BLaER1 (cell line): Measurements from ENCODE around the gene TLE2.
A peak's percentile ranks its signal among the peaks of the same experiment; 100 is the strongest.

Experiments used
- H3K27ac ChIP-seq: shearing (Covaris generic); formaldehyde crosslinking; 2 replicates; pipeline ENCODE4 v1.8.1; 2022
- H3K27me3 ChIP-seq: shearing (Covaris generic); formaldehyde crosslinking; 2 replicates; pipeline ENCODE4 v1.8.1; 2022
- H3K36me3 ChIP-seq: shearing (Covaris generic); formaldehyde crosslinking; 2 replicates; pipeline ENCODE4 v1.8.1; 2022
- H3K4me1 ChIP-seq: shearing (Covaris generic); formaldehyde crosslinking; 2 replicates; pipeline ENCODE4 v1.8.1; 2022
- H3K4me2 ChIP-seq: shearing (Covaris generic); formaldehyde crosslinking; 2 replicates; pipeline ENCODE4 v1.8.1; 2022
- H3K4me3 ChIP-seq: shearing (Covaris generic); formaldehyde crosslinking; 2 replicates; pipeline ENCODE4 v1.8.1; 2022
- H3K9ac ChIP-seq: shearing (Covaris generic); formaldehyde crosslinking; 2 replicates; pipeline ENCODE4 v1.8.1; 2022
- H3K9me3 ChIP-seq: shearing (Covaris generic); formaldehyde crosslinking; 2 replicates; pipeline ENCODE4 v1.8.1; 2022
- H4K20me1 ChIP-seq: shearing (Covaris generic); formaldehyde crosslinking; 2 replicates; pipeline ENCODE4 v1.8.1; 2022
- Cebpa-rat ChIP-seq: shearing (Covaris generic); IDR thresholded peaks from 2 replicates; pipeline ENCODE4 v1.8.1; 2022

Gene TLE2

DNA sequence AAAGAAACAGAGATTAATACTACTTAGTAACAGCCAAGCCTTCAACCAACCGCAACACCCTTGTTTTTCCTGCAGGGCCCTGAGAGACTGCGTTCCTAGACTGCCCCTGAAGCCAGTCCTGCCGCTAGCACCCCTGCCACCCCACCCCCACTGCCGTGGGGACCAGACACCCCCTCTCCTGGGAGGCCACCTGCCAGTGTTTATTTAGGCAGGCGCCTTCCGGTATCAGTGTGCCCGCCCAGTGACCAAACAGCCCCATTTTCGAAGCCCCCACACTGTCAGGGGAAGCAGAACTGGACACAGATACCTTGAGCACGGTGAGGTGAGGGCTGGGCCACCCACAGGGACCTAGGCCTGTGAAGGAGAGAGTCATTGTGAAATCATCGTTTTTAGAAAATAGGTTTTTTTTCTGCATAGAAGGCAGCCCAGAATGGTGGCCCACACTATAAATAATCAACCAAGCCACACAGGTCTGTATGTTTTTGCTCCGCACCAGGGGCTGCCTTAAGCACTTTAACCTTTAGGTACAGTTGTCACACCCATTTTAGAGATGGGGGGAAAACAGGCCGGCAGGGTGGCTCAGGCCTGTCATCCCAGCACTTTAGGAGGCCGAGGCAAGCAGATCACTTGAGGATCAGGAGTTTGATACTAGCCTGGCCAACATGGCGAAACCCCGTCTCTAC, 36.7 kb upstream of the TLE2 start:
- TF ChIP-seq Cebpa-rat, result peak; percentile 38; the same call in 1 of the 2 replicates
- Histone ChIP-seq H3K4me3 (0 out of 2 replicates have a peak overlapping the region, but pooled peaks have one; percentile 26), H3K27ac (peak overlapping the region; percentile 78), H4K20me1 (peaks cover 4% of the 10 kb centered on the region), H3K4me2 (peak overlapping the region; percentile 87), H3K9me3 (no peaks in the 10 kb centered on the region), H3K4me1 (peaks cover 59% of the 10 kb centered on the region), H3K36me3 (no peaks in the 10 kb centered on the region), H3K9ac (peak overlapping the region; percentile 64), H3K27me3 (no peaks in the 10 kb centered on the region)

GRCh38 chr19:3064011-3064330, 34.9 kb upstream of the TLE2 start:
- Histone ChIP-seq H3K4me1 (peaks cover 77% of the 10 kb centered on the region), H3K4me2 (peak overlapping the region; percentile 87), H3K9me3 (no peaks in the 10 kb centered on the region)

GRCh38 chr19:3062165-3063105, 33.4 kb upstream of the TLE2 start, which contains the start of gene TLE5:
Gene TLE5, minus strand, starts transcription at chr19:3062495. Its CDS starts 295 bp downstream, at chr19:3062200.
- Histone ChIP-seq H3K27me3 (no peaks in the 10 kb centered on the region), H3K4me3 (peak within 1 kb of the TSS; percentile 83), H4K20me1 (peaks cover 38% of the 10 kb centered on the region), H3K4me2 (peak within 1 kb of the TSS; percentile 91), H3K27ac (peak within 1 kb of the TSS; percentile 94), H3K9me3 (no peaks in the 10 kb centered on the region), H3K4me1 (peaks cover 83% of the 10 kb centered on the region), H3K36me3 (peaks cover 26% of the 10 kb centered on the region), H3K9ac (peak within 1 kb of the TSS; percentile 91)
- TF ChIP-seq Cebpa-rat, result no peak

More at GRCh38 chr19:3064011-3064330, 34.9 kb upstream of the TLE2 start:
- Histone ChIP-seq H3K27me3 (no peaks in the 10 kb centered on the region), H4K20me1 (peaks cover 22% of the 10 kb centered on the region), H3K27ac (peak overlapping the region; percentile 85; the same call in 1 of the 2 replicates), H3K36me3 (peaks cover 11% of the 10 kb centered on the region), H3K9ac (no peak overlapping the region; the same call in 1 of the 2 replicates), H3K4me3 (no peak overlapping the region)
- no peak for TF ChIP-seq Cebpa-rat

DNA sequence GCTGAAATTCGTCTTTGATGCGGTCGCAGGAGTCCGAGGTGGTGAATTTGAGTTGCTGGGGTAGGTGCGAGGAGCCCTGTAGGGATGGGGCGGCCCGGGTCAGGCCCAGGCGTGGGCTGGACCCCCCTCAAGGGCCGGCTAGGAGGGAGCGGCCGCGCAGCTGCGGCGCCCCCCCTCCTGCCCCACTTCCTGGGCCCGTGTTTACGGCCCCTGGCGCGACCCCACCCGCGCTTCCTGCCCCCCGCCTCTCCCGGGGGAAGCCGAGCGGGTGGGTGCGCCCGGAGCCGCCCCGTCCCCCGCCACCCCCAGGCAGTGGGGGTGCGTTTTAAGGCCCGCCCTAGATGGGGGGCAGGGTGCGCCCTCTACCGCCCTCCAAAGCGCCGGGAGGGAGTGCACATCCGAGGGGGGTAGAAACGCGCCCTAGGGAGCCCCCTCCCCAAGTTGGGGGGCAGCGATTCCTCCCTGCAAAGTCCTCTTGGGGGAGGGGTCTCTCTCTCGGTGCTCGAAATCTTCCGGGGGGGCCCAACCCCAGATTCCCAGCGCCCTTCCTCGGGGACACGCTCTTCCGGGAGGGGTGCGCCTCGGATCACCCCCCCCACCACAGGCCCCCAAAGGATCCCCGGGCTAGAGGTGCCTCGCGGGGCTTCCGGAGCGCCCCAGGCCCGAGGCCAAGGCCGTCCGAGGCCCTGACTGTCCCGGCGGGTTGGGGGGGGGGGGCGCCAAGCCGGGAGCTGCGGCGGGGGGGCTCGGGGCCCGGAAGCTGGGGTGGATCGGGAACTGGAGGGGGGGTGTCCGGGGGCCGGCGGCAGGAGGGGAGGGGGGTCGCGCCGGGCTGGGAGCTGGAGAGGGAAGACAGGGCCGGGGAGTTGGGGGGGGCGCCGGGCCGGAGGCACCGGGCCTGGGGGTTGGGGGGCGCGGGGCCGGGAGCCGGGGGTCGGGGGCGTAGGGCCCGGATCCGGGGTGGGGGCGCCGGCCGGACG, 32.4 kb upstream of the TLE2 start:
- H3K27ac ChIP-seq, result peak overlapping the region; percentile 94
- no peaks in the 10 kb centered on the region for H3K27me3 ChIP-seq
- TF ChIP-seq Cebpa-rat, result no peak

GRCh38 chr19:3060857-3061181, 31.7 kb upstream of the TLE2 start:
- peak overlapping the region; percentile 91 for H3K4me2 ChIP-seq
- peaks cover 80% of the 10 kb centered on the region for H3K4me1 ChIP-seq
- H3K9ac ChIP-seq, result peak overlapping the region; percentile 91
- H3K36me3 ChIP-seq, result peaks cover 39% of the 10 kb centered on the region
- peaks cover 50% of the 10 kb centered on the region for H4K20me1 ChIP-seq
- no peaks in the 10 kb centered on the region for H3K9me3 ChIP-seq
- TF ChIP-seq Cebpa-rat, result no peak
- H3K27ac ChIP-seq, result peak overlapping the region; percentile 94
- peak overlapping the region; percentile 83 for H3K4me3 ChIP-seq
- no peaks in the 10 kb centered on the region for H3K27me3 ChIP-seq

More for the DNA sequence above, 32.4 kb upstream of the TLE2 start:
- Histone ChIP-seq H3K4me1 (peaks cover 83% of the 10 kb centered on the region), H3K9me3 (no peaks in the 10 kb centered on the region), H3K4me3 (peak overlapping the region; percentile 83), H4K20me1 (peaks cover 47% of the 10 kb centered on the region), H3K9ac (peak overlapping the region; percentile 91), H3K4me2 (peak overlapping the region; percentile 91), H3K36me3 (peaks cover 36% of the 10 kb centered on the region)

- no peaks in the 10 kb centered on the region for H3K9me3 ChIP-seq
- H3K4me1 ChIP-seq, result peaks cover 80% of the 10 kb centered on the region
- H3K36me3 ChIP-seq, result peaks cover 51% of the 10 kb centered on the region
- H3K27me3 ChIP-seq, result no peaks in the 10 kb centered on the region
- H3K27ac ChIP-seq, result no peak overlapping the region
- peak overlapping the region; percentile 91 for H3K4me2 ChIP-seq
- no peak for TF ChIP-seq Cebpa-rat
- H4K20me1 ChIP-seq, result peaks cover 62% of the 10 kb centered on the region
- peak overlapping the region; percentile 66; the same call in 1 of the 2 replicates for H3K9ac ChIP-seq
- H3K4me3 ChIP-seq, result peak overlapping the region; percentile 83
Observed at GRCh38 chr19:3059653-3060052, 30.6 kb upstream of the TLE2 start.

DNA sequence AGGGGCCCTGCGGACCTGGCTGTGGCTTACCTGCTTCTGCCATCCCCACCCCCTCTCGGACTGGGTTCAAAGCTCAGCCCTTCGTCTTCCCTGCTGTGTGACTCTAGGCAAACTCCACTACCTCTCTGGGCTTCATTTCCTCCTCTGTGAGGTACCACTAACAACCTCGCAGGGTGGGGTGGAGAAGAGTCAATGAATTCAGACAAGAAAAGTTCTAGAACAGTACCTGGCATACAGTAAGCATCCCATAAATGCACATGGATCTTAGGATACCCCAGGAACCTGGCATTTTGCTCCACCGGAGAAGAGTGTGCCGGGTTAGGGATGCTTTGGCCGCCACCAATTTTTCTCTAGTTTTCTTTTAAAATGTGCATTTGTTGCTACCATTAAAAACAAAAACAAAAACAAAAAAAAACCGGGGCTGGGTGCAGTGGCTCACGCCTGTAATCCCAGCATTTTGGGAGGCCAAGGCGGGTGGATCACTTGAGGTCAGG, 29.8 kb upstream of the TLE2 start:
- H3K27me3 ChIP-seq, result no peaks in the 10 kb centered on the region
- peaks cover 70% of the 10 kb centered on the region for H4K20me1 ChIP-seq
- TF ChIP-seq Cebpa-rat, result no peak
- H3K4me2 ChIP-seq, result peak overlapping the region; percentile 91
- no peaks in the 10 kb centered on the region for H3K9me3 ChIP-seq
- H3K4me1 ChIP-seq, result peaks cover 79% of the 10 kb centered on the region
- H3K27ac ChIP-seq, result peak overlapping the region; percentile 38
- H3K9ac ChIP-seq, result peak overlapping the region; percentile 66; the same call in 1 of the 2 replicates
- peak overlapping the region; percentile 34; the same call in 1 of the 2 replicates for H3K4me3 ChIP-seq
- H3K36me3 ChIP-seq, result peaks cover 59% of the 10 kb centered on the region

DNA sequence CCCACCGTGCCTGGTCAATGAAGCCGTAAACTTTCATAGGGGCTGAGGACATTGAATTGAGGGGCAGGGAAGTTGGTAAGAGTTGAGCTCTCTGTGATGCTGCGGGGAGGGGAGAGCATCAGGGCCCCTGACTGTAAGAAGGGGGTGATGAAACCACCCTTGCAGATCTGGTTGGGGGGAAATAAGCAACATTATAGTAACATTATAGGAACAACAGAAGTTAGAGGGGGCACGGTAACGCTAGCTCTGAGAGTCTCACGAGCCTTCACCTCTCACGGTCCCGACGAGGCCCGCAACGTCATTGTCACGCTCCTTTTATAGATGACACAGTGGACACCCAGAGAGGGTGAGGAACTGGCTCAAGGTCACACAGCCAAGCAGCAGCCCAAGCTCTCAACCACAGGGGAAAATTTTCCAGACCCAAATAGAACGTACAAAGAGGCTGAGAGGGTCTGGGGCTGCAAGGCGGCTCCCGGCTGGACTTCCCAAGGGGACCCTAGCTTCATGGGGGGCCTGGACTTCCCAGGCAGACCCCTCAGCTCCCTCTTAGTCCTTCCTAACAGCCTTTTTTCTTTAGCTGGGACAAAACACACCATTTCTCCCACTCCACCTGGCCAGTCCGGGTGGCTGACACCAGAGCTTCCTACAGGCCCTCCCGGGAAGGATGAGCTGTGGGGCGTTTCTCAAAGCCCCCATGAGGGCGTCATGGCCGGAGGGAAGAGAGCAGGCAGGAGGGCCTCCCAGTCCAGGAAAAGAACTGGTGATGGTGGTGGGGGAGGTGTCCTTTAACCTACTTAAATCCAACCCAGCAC, 29.1 kb upstream of the TLE2 start:
- H3K9me3 ChIP-seq, result no peaks in the 10 kb centered on the region
- no peaks in the 10 kb centered on the region for H3K27me3 ChIP-seq
- H3K4me3 ChIP-seq, result peak overlapping the region; percentile 34; the same call in 1 of the 2 replicates
- H4K20me1 ChIP-seq, result peaks cover 76% of the 10 kb centered on the region
- peaks cover 79% of the 10 kb centered on the region for H3K4me1 ChIP-seq
- peak overlapping the region; percentile 38 for H3K27ac ChIP-seq
- peak overlapping the region; percentile 91 for H3K4me2 ChIP-seq
- peaks cover 65% of the 10 kb centered on the region for H3K36me3 ChIP-seq
- TF ChIP-seq Cebpa-rat, result no peak
- peak overlapping the region; percentile 66 for H3K9ac ChIP-seq
